Measurements from ENCODE around the gene FNDC11. TPM values are rescaled to one million over a fixed set of nuclear protein-coding genes. Genes with fewer than 3 reads are reported as not detected.

FNDC11 gene
- total RNA-seq, 1 experiment from 2014 or later = 1.8 TPM

DNA sequence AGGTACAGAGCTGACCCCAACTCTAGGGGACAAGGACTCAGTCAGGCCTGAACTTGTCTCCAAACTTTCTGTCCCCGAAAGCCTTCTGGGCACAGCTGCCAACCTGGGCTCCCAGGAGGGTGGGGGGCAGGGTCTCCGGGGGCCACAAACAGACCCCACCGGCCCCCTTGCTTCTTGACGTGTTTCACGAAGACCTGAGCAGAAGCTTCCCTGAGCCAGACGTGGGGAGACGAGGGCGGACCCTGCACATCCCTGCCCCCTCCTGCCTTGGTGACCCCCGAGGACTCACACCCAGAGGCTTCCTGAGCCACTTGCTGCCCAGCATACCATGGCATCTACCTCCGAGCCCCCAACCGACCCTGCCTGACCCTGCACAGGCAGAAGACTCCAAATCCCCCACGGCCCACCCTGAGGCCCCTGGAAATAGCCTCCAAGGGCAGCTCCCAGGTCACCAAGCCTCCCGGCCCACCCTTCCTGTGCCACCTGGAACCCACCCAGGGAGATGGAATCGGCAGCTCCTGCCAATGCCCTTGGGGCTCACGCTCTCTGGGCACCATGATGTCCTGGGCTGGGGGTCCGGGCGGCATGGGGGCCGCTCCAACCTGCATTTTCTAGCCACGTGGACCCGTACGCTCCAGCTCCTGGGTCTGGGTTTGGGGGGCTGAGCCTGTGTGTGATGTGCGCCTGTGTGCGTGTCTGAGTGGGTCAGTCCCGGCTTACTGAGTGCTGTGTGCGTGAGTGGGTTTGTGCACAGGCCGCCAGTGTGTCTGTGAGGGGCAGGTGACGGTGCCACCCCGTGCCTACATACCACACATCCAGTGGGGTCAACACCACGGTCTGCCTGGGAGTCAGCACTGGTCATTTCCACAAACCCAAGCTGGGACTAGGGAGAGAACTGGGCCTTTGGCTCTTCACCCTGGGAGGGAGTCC lies 14.3 kb upstream of the FNDC11 start:
- H3K79me2 ChIP-seq (ENCODE audit: low read length) = peaks cover 11% of the 10 kb centered on the region
- no peaks in the 10 kb centered on the region for H3F3A ChIP-seq (ENCODE audit: low read length, unreplicated experiment)
- ChIA-PET POLR2A (ENCODE audit: unreplicated experiment) (no interaction called here), CTCF (no interaction called here)
- peak overlapping the region; percentile 85 for H3K27ac ChIP-seq (ENCODE audit: low read length)
- H4K20me1 ChIP-seq (ENCODE audit: low read length) = no peaks in the 10 kb centered on the region
- peaks cover 40% of the 10 kb centered on the region for H3K4me1 ChIP-seq (ENCODE audit: insufficient read depth, low read length)
- H3K27me3 ChIP-seq (ENCODE audit: low read length) = no peaks in the 10 kb centered on the region
- intact Hi-C loops (cut with micrococcal nuclease) = loop anchor here (2.0 to 5.0 kb wide), 5 partner anchors 35 to 418 kb away; partner anchors contain the start of genes GMEB2, HELZ2 and UCKL1
- no TSS peak for BruUV-seq (replicated peaks)
- TF ChIP-seq, protein P1, sequence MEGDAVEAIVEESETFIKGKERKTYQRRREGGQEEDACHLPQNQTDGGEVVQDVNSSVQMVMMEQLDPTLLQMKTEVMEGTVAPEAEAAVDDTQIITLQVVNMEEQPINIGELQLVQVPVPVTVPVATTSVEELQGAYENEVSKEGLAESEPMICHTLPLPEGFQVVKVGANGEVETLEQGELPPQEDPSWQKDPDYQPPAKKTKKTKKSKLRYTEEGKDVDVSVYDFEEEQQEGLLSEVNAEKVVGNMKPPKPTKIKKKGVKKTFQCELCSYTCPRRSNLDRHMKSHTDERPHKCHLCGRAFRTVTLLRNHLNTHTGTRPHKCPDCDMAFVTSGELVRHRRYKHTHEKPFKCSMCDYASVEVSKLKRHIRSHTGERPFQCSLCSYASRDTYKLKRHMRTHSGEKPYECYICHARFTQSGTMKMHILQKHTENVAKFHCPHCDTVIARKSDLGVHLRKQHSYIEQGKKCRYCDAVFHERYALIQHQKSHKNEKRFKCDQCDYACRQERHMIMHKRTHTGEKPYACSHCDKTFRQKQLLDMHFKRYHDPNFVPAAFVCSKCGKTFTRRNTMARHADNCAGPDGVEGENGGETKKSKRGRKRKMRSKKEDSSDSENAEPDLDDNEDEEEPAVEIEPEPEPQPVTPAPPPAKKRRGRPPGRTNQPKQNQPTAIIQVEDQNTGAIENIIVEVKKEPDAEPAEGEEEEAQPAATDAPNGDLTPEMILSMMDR (conservative IDR thresholded peaks at IDR 0.05; ENCODE audit: low read depth, low read length) = no peak
- TF ChIP-seq EZH2 (IDR thresholded peaks at IDR 0.05; ENCODE audit: low read length, unreplicated experiment) = no peak
- no peak for TF ChIP-seq EZH2phosphoT487 (IDR thresholded peaks at IDR 0.05; ENCODE audit: borderline replicate concordance, low read length)
- H3K9me3 ChIP-seq (ENCODE audit: low read length) = no peaks in the 10 kb centered on the region
- H3K4me3 ChIP-seq (ENCODE audit: low read length) = peak overlapping the region; percentile 84; the same call in 1 of the 2 replicates
- no peaks in the 10 kb centered on the region for H3K9me2 ChIP-seq (replicated peaks; ENCODE audit: low read length)
- ATAC-seq = no peak
- no peak overlapping the region for H2AFZ ChIP-seq (ENCODE audit: low read length)
- peak overlapping the region; percentile 100 for H3K4me2 ChIP-seq (ENCODE audit: low read length)
- no peak for DNase-seq
- peak overlapping the region; percentile 42 for H3K9ac ChIP-seq (ENCODE audit: low read length)
- H3K36me3 ChIP-seq (ENCODE audit: low read depth, low read length) = no peaks in the 10 kb centered on the region

DNA sequence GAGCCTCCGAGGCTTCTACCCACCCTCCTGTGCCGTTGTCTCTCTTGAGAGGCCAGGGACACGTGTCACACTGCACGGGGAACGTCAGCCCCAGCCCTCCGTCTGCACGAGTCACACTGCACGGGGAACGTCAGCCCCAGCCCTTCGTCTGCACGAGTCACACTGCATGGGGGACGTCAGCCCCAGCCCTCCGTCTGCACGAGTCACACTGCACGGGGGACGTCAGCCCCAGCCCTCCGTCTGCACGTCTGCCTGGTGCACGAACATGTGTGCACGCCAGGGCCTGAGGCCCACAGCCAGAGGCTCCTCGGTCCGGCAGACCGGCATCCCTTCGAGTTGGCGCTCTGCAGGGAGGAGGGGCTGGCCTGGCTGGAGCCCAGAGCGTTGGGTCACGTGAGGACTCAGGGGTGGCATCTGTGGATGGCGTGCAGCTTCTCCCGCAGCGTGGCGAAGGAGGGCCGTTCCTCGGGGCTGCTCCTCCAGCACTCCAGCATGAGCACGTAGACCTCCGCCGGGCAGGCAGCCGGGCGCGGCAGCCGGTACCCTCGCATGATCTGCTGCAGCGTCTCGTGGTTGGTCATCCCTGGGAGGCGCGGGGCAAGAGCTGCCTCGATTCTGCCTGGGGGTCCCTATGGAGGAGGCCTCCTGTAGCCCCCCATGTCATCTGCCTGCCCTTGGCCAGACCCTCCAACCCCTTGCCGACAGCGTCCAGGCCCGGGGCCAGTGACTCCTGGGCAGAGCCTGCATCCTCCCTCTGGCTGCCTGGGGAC lies 13.4 kb upstream of the FNDC11 start:
- peaks cover 49% of the 10 kb centered on the region for H3K4me1 ChIP-seq (ENCODE audit: insufficient read depth, low read length)
- no peaks in the 10 kb centered on the region for H3K27me3 ChIP-seq (ENCODE audit: low read length)
- peaks cover 11% of the 10 kb centered on the region for H3K79me2 ChIP-seq (ENCODE audit: low read length)
- CTCF ChIA-PET = no interaction called here
- no peaks in the 10 kb centered on the region for H4K20me1 ChIP-seq (ENCODE audit: low read length)
- no TSS peak for BruUV-seq (replicated peaks)
- H3K4me3 ChIP-seq (ENCODE audit: low read length) = no peak overlapping the region
- H3K27ac ChIP-seq (ENCODE audit: low read length) = no peak overlapping the region
- ATAC-seq (no peak), DNase-seq (peak; percentile 41)
- POLR2A ChIA-PET (ENCODE audit: unreplicated experiment) = no interaction called here
- intact Hi-C loops (cut with micrococcal nuclease) = no loop called here
- no peaks in the 10 kb centered on the region for H3K9me2 ChIP-seq (replicated peaks; ENCODE audit: low read length)
- no peak overlapping the region for H2AFZ ChIP-seq (ENCODE audit: low read length)
- TF ChIP-seq EZH2phosphoT487 (IDR thresholded peaks at IDR 0.05; ENCODE audit: borderline replicate concordance, low read length) = no peak
- TF ChIP-seq, protein P1 (conservative IDR thresholded peaks at IDR 0.05; ENCODE audit: low read depth, low read length) = no peak
- no peak for TF ChIP-seq EZH2 (IDR thresholded peaks at IDR 0.05; ENCODE audit: low read length, unreplicated experiment)
- no peaks in the 10 kb centered on the region for H3F3A ChIP-seq (ENCODE audit: low read length, unreplicated experiment)
- H3K9me3 ChIP-seq (ENCODE audit: low read length) = no peaks in the 10 kb centered on the region
- H3K9ac ChIP-seq (ENCODE audit: low read length) = no peak overlapping the region
- H3K4me2 ChIP-seq (ENCODE audit: low read length) = no peak overlapping the region
- no peaks in the 10 kb centered on the region for H3K36me3 ChIP-seq (ENCODE audit: low read depth, low read length)
